ENCODE data around the gene CD22.

The CD22 gene

GRCh38 chr19:35342430-35342829 is 13.4 kb downstream of the CD22 start:
- POLR2A ChIA-PET, result interaction anchor here (0.6 kb wide), 1 partner anchor 97 kb away, joined by 3 read pairs; no protein-coding TSS in a partner anchor

GRCh38 chr19:35344511-35345031 is 15.6 kb downstream of the CD22 start:
- ChIA-PET CTCF (interaction anchor here (1.0 to 5.8 kb wide), 4 partner anchors 13 to 166 kb away, joined by 3 to 26 read pairs (median 5); no protein-coding TSS in a partner anchor), POLR2A (interaction anchor here (0.7 to 1.3 kb wide), 3 partner anchors 12 to 14 kb away, joined by 3 to 5 read pairs (median 3); no protein-coding TSS in a partner anchor)
- DNase-seq (ENCODE audit: extremely low spot score), result no peak
- no peak for TF ChIP-seq CTCF (IDR thresholded peaks at IDR 0.05; ENCODE audit: control extremely low read depth, extremely low read depth, low read depth, missing control alignments)

More at GRCh38 chr19:35342430-35342829, 13.4 kb downstream of the CD22 start:
- CTCF ChIA-PET, result interaction anchor here (0.7 to 1.2 kb wide), 2 partner anchors 11 to 73 kb away, joined by 3 read pairs; no protein-coding TSS in a partner anchor
- TF ChIP-seq CTCF (IDR thresholded peaks at IDR 0.05; ENCODE audit: control extremely low read depth, extremely low read depth, low read depth, missing control alignments), result no peak
- DNase-seq (ENCODE audit: extremely low spot score), result no peak

GRCh38 chr19:35345671-35346111 is 16.7 kb downstream of the CD22 start:
- POLR2A ChIA-PET, result interaction anchor here (0.6 to 1.0 kb wide), 4 partner anchors 10 to 79 kb away, joined by 3 to 8 read pairs (median 4); no protein-coding TSS in a partner anchor
- no peak for TF ChIP-seq CTCF (IDR thresholded peaks at IDR 0.05; ENCODE audit: control extremely low read depth, extremely low read depth, low read depth, missing control alignments)
- CTCF ChIA-PET, result interaction anchor here (1.4 to 5.8 kb wide), 3 partner anchors 14 to 149 kb away, joined by 5 to 26 read pairs (median 5); no protein-coding TSS in a partner anchor
- no peak for DNase-seq (ENCODE audit: extremely low spot score)

- POLR2A ChIA-PET, result interaction anchor here (0.6 to 1.7 kb wide), 8 partner anchors 8 to 85 kb away, joined by 3 to 16 read pairs (median 3); partner anchors contain the start of gene MAG
- CTCF ChIA-PET, result interaction anchor here (1.4 to 5.8 kb wide), 4 partner anchors 9 to 164 kb away, joined by 3 to 26 read pairs (median 4); no protein-coding TSS in a partner anchor
- TF ChIP-seq CTCF (IDR thresholded peaks at IDR 0.05; ENCODE audit: control extremely low read depth, extremely low read depth, low read depth, missing control alignments), result no peak
- peak; percentile 78 for DNase-seq (ENCODE audit: extremely low spot score)
Measured at GRCh38 chr19:35346193-35347052, 17.4 kb downstream of the CD22 start.

- CTCF ChIA-PET, result interaction anchor here (1.4 to 5.8 kb wide), 4 partner anchors 8 to 163 kb away, joined by 3 to 26 read pairs (median 4); no protein-coding TSS in a partner anchor
- no peak for TF ChIP-seq CTCF (IDR thresholded peaks at IDR 0.05; ENCODE audit: control extremely low read depth, extremely low read depth, low read depth, missing control alignments)
- POLR2A ChIA-PET, result interaction anchor here (0.7 to 1.7 kb wide), 5 partner anchors 9 to 16 kb away, joined by 3 to 16 read pairs (median 4); no protein-coding TSS in a partner anchor
- DNase-seq (ENCODE audit: extremely low spot score), result peak; percentile 78
Measured at GRCh38 chr19:35347171-35347929, 18.4 kb downstream of the CD22 start, which contains the start of gene FFAR1. FFAR1 (plus strand) TSS chr19:35347902; CDS start chr19:35351552, 3,650 bp downstream.
